Fibroblast of gingiva (primary cell): ENCODE results near the gene PDE4B.
"Not testable (repeated sequence)": the region's sequence is repeated elsewhere in the genome, so short reads cannot be mapped to it uniquely, and the experiment has no call there.

Experiments used
- DNase-seq: peaks from one replicate; pipeline ENCODE4 v3.0.0-alpha.2; 2011; ENCODE audit warnings: low read depth

PDE4B gene

GRCh38 chr1:65814752-65815151 lies 22.1 kb downstream of the PDE4B start:
- no peak for DNase-seq

- DNase-seq, result no peak
These were observed 25.2 kb downstream of the PDE4B start for GRCh38 chr1:65817891-65818290.

- no peak for DNase-seq
These were observed 26.3 kb downstream of the PDE4B start for GRCh38 chr1:65818966-65819365.

GRCh38 chr1:65820983-65821382 lies 28.3 kb downstream of the PDE4B start:
- peak; percentile 96 for DNase-seq

- DNase-seq, result no peak
These were observed 28.7 kb downstream of the PDE4B start for GRCh38 chr1:65821386-65821785.

- DNase-seq, result no peak
These were observed 31.4 kb downstream of the PDE4B start for GRCh38 chr1:65824103-65824502.

GRCh38 chr1:65825741-65826140 lies 33.0 kb downstream of the PDE4B start:
- DNase-seq, result peak; percentile 34

- no peak for DNase-seq
These were observed 34.1 kb downstream of the PDE4B start for GRCh38 chr1:65826782-65827181.

- DNase-seq, result no peak
These were observed 34.7 kb downstream of the PDE4B start for GRCh38 chr1:65827346-65827745.

GRCh38 chr1:65830306-65830705 lies 37.6 kb downstream of the PDE4B start:
- DNase-seq, result no peak

GRCh38 chr1:65832296-65832695 lies 39.6 kb downstream of the PDE4B start:
- DNase-seq, result peak; percentile 43

- no peak for DNase-seq
These were observed 44.0 kb downstream of the PDE4B start for GRCh38 chr1:65836686-65837085.

GRCh38 chr1:65840683-65841082 lies 48.0 kb downstream of the PDE4B start:
- no peak for DNase-seq

GRCh38 chr1:65844296-65844695 lies 51.6 kb downstream of the PDE4B start:
- DNase-seq, result no peak

GRCh38 chr1:65844821-65845534 lies 52.3 kb downstream of the PDE4B start:
- no peak for DNase-seq

- no peak for DNase-seq
These were observed 52.9 kb downstream of the PDE4B start for GRCh38 chr1:65845535-65846060.

- peak; percentile 43 for DNase-seq
These were observed 54.2 kb downstream of the PDE4B start for GRCh38 chr1:65846866-65847265.

- DNase-seq, result no peak
These were observed 57.6 kb downstream of the PDE4B start for GRCh38 chr1:65850281-65850680.

GRCh38 chr1:65856591-65856990 lies 63.9 kb downstream of the PDE4B start:
- not testable (repeated sequence) for DNase-seq

GRCh38 chr1:65866439-65866838 lies 73.7 kb downstream of the PDE4B start:
- DNase-seq, result no peak

- no peak for DNase-seq
These were observed 79.6 kb downstream of the PDE4B start for GRCh38 chr1:65872301-65872700.

- DNase-seq, result not testable (repeated sequence)
These were observed 85.6 kb downstream of the PDE4B start for GRCh38 chr1:65878342-65878741.

GRCh38 chr1:65880611-65881010 lies 87.9 kb downstream of the PDE4B start:
- DNase-seq, result no peak

- DNase-seq, result peak; percentile 22
These were observed 88.4 kb downstream of the PDE4B start for GRCh38 chr1:65881067-65881594.
